ENCODE measurements around the gene IMMP1L. TPM values are rescaled to one million over a fixed set of nuclear protein-coding genes. Genes with fewer than 3 reads are reported as not detected.

Gene IMMP1L
- total RNA-seq, 1 donor from 2014 or later, result 26.2 TPM

DNA sequence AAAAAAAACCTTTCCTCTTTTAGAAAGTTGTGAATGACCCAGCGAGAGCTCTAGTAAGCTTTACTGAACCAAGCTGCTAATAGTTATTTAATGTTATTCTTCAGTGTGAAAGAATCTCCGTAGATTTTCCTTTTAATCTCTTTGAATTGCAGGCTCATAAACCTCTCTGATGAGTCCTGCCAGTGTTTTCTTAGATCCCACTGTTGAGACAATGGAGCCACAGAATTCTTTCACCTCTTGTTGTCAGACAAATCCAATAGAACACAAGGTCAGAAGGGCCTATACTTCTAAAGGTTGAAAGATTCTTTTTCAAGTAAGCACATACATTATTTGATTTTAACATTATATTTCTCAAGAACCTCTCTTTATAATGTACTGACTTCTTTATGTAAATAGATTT is 87.6 kb downstream of the IMMP1L start:
- DNase-seq (ENCODE audit: low read depth), result no peak
- no peak for TF ChIP-seq CTCF (conservative IDR thresholded peaks at IDR 0.05; ENCODE audit: low read depth, low read length)
- no peak overlapping the region for H3K4me3 ChIP-seq (ENCODE audit: low read depth, low read length)

DNA sequence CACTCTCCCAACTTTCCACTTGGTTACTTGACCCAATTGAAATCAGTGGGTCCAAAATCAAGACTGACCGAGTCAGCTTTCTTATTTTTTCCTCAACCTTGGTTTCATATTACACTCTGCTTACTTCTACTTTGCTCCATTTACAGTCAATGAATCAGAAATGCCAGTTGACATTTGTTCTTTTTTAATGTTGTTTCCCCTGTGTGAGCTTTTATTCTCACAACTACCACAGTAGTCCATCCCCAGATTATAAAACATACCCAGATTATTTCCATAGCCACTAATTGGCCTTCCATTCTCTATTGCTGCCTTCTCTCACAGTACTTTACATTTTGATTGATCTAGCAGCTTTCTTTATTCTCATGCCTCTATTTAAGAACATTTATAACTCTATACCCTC is 89.8 kb downstream of the IMMP1L start:
- no peak overlapping the region for H3K4me3 ChIP-seq (ENCODE audit: low read depth, low read length)
- TF ChIP-seq CTCF (conservative IDR thresholded peaks at IDR 0.05; ENCODE audit: low read depth, low read length), result no peak
- DNase-seq (ENCODE audit: low read depth), result no peak

- H3K4me3 ChIP-seq (ENCODE audit: low read depth, low read length), result no peak overlapping the region
- no peak for TF ChIP-seq CTCF (conservative IDR thresholded peaks at IDR 0.05; ENCODE audit: low read depth, low read length)
- DNase-seq (ENCODE audit: low read depth), result no peak
Measured at GRCh38 chr11:31419138-31419537, 90.3 kb downstream of the IMMP1L start.

- no peak for TF ChIP-seq CTCF (conservative IDR thresholded peaks at IDR 0.05; ENCODE audit: low read depth, low read length)
- DNase-seq (ENCODE audit: low read depth), result no peak
- no peak overlapping the region for H3K4me3 ChIP-seq (ENCODE audit: low read depth, low read length)
Measured at GRCh38 chr11:31417816-31418215, 91.6 kb downstream of the IMMP1L start.

DNA sequence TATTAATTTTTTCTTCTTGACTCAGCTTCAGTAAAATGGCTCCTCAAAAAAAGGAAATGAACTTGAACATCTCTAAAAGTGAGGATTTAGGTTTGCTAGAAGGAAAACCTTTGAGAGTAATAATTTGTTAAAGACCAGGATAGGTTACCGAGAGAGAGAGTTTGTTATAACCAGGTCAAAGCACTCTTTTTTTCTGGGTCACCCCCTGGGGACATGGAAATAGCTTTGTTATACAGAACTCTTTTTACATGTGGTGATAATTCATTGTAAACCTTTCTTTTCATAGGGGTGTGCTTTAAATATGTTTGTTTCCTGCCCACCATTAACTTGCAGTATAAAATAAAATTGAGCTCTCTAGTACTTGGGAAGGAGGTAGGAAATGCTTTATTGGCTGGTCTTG is 92.1 kb downstream of the IMMP1L start:
- no peak for DNase-seq (ENCODE audit: low read depth)
- no peak overlapping the region for H3K4me3 ChIP-seq (ENCODE audit: low read depth, low read length)
- TF ChIP-seq CTCF (conservative IDR thresholded peaks at IDR 0.05; ENCODE audit: low read depth, low read length), result no peak

GRCh38 chr11:31415435-31415834 is 94.0 kb downstream of the IMMP1L start:
- TF ChIP-seq CTCF (conservative IDR thresholded peaks at IDR 0.05; ENCODE audit: low read depth, low read length), result no peak
- H3K4me3 ChIP-seq (ENCODE audit: low read depth, low read length), result no peak overlapping the region
- no peak for DNase-seq (ENCODE audit: low read depth)

DNA sequence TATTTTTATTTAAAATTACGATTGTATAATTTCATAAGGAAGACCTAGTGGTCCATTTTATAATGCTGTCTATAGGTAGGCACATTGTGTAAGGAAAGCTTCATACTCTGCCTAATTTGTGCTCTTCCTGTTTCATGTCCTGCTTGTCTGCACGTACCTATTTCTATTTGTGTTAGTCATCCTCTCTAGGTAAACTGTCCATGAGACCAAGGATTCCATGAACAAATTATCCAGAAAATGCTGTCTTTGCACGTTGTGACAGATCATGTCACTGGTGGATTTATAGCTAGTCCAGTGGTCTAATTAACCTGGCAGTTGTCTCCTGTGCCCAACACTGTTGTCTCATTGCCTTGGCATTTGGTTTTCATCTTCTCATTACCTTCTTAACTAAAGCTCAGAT is 95.1 kb downstream of the IMMP1L start:
- DNase-seq (ENCODE audit: low read depth), result no peak
- no peak overlapping the region for H3K4me3 ChIP-seq (ENCODE audit: low read depth, low read length)
- no peak for TF ChIP-seq CTCF (conservative IDR thresholded peaks at IDR 0.05; ENCODE audit: low read depth, low read length)
